HG02571 (cell line): ENCODE data around the gene LRCH3.
"Not testable (repeated sequence)": the region's sequence is repeated elsewhere in the genome, so short reads cannot be mapped to it uniquely, and the experiment has no call there.

Source experiments
- ATAC-seq: cut with Tn5 transposase; IDR thresholded peaks from one replicate; pipeline ENCODE4 v1.9.1; 2021; ENCODE audit warnings: mild to moderate bottlenecking, moderate library complexity; ENCODE audit not compliant: unreplicated experiment

Gene LRCH3

DNA sequence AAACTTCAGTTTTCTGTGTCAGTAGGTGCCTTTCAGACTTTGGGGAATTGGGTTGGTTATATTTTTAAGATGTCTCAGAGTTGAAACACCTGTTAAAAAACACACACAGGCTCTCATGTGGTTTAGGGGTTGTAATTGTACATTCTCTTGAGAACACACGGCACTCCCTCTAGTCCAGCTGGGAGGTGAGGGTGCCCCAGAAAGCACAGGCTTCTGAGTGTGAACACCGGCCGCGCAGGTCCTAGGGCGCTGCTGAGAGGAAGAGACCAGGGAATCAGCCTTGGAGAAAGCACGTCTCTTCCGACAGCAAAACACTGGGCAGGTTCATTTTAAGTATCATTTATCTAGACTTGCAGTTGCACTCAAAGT lies 90.9 kb downstream of the LRCH3 start:
- no peak for ATAC-seq

DNA sequence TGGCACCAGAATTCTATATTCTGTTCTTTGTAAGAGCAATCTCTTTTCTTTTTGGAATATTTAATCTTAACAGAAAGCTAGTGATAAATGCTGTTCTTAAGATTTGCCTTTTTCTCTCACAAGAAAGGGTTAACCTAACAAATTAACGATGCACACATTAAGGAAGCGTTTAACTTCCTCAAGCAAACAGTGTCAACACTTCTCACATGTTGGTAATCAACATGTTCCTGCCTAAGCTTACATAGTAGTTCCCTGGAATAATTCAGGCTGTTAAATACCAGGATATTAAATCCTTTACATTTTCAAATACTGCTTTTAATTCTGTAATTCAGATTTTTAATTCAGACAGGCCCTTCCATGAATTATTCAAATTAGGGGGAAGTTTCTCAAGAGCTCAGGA lies 91.5 kb downstream of the LRCH3 start:
- ATAC-seq: no peak

DNA sequence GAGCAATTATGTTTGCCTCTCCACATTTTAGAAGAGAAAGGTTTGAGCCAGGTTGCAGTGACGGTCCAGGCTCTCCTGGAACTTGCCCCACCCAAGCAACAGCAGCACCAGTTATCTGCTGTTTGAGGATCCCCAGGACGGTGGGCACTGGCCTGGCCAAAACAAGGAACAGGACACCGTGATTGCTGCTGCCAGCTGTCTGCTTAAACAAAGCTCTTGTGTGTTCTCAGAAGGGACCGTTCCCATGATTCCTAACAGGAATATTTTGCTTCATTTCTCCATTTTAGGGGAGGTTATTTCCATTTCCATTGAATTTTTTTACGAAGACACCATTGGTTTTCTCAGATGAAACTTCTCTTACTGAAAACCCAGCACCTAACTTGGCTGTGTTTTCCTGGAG lies 92.5 kb downstream of the LRCH3 start:
- no peak for ATAC-seq

DNA sequence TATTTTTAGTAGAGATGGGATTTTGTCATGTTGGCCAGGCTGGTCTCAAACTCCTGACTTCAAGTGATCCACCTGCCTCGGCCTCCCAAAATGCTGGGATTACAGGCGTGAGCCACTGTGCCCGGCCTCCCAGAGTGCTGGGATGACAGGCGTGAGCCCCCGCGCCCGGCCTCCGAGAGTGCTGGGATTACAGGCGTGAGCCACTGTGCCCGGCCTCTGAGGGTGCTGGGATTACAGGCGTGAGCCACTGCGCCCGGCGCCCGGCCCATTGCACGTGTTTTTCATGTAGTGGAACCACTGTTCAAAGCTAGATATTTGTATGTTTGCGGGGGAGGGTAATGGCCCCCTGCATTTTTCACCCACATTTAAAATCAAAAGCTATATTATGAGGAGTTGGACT lies 93.3 kb downstream of the LRCH3 start:
- ATAC-seq: not testable (repeated sequence)

DNA sequence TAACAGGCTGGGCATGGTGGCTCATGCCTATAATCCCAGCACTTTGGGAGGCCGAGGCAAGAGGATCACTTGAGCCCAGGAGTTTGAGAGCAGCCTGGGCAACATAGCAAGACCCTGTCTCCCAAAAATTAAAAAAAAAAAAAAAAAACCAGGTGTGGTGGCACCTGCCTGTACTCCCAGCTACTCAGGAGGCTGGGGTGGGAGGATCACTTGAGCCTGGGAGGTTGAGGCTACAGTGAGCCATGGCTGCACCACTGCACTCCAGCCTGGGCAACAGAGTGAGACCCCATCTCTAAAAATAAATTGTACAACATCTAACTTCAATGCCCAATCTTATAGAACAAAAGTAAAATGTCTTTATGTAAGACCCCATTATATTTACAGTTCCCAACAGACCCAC lies 95.0 kb downstream of the LRCH3 start:
- ATAC-seq: not testable (repeated sequence)

DNA sequence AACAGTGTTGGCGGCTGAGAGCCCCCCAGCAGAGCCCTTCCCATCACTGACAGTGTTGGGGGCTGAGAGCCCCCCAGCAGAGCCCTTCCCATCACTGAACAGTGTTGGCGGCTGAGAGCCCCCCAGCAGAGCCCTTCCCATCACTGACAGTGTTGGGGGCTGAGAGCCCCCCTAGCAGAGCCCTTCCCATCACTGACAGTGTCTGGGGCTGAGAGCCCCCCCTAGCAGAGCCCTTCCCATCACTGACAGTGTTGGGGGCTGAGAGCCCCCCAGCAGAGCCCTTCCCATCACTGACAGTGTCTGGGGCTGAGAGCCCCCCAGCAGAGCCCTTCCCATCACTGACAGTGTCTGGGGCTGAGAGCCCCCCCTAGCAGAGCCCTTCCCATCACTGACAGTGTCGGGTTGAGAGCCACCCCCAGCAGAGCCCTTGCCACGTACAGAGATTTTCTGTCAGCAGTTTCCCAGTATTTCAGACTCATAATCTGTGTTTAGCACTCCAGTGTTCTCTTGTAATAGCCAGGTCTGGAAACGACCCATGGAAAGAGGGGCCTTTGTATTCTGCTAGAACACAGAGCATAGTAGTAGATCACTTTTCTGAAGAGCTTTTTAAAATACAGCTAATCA lies 96.5 kb downstream of the LRCH3 start:
- not testable (repeated sequence) for ATAC-seq

DNA sequence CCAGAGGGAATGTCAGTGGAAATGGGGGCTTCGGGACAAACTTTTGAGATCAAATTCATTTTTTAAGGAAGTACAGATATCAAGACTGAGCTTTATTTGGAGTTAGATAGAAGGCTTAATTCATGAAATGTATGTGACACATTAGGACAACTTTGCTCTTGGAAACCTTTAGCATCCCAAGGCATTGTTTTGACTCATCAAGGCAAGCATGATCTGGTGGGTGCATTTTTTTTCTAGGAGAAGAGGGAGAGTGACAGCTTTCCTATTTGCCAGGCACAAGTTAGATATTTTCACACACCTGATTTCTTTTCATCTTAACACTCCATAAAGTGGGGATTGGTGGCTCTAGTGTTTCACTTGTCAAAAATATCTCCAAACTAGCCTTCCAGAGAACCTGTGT lies 97.5 kb downstream of the LRCH3 start:
- ATAC-seq: no peak

DNA sequence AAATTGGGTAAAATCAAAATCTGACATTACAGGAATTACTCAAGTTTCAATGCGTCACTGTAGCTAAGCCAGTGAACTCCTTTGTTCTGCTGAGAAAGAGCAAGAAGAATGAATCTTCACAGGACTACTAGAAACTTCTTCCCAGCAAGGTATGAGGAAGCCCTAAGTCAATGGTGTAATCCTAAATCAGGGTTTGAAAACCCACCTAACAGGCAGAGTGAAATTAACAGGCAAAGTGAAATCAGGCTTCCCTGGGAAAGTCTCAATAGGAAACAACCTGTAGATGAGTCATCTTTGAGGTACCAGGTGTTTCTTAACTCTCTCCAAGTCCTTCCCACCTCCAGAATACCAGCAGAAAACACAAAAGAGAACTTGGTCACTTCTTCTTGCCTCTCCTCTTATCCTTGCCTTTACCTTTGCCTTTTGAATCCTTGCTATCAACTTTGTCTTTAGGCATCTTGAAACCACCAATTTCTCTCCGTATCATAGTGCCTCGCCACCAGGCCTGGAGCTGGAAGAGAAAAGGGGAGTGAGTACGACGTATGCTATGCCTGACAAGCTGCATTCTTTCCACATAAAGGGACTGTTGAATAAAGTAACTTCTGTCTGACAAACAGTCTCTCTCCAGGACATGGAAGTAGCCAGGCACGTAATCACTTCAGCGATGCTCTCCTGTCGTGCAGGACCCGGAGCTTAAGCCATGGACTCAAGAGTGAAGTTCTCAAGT lies 98.3 kb downstream of the LRCH3 start:
- no peak for ATAC-seq

DNA sequence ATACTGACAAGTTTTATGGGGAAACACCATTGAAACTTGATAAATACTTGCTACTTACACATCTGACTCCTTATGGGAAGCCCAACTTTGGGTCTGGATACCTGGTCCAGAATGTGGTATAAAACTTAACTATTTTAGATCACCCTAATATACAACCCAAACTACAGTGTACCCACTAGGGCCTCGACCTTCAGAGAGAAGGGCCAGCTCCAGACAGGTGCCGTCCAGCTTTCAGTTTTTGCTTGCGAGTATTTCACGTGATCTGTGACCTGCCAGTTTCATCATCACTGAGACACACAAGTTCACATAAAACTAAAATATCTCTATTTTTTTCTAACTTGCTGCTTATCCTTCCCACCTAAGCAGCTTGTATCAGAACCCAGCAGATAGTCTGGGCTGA lies 99.6 kb downstream of the LRCH3 start:
- ATAC-seq: no peak

DNA sequence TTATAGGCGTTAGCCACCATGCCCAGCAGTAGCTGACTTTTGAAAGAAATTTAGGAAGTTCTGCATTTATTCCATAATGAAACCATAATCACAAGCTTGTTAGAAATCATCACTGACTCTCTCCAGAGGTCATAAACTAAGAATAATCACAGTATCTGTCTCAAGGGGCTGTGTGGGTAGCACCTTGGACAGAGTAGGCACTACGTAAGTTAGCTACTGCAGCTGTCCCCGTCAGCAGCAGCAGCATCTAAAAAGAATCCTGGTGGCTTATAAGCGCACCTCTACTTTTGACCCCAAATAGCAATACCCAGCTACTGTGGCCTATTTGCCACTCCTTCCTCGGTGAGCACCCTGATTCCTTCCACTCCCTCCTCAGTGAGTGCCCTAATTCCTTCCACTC lies 101.1 kb downstream of the LRCH3 start:
- ATAC-seq: no peak

DNA sequence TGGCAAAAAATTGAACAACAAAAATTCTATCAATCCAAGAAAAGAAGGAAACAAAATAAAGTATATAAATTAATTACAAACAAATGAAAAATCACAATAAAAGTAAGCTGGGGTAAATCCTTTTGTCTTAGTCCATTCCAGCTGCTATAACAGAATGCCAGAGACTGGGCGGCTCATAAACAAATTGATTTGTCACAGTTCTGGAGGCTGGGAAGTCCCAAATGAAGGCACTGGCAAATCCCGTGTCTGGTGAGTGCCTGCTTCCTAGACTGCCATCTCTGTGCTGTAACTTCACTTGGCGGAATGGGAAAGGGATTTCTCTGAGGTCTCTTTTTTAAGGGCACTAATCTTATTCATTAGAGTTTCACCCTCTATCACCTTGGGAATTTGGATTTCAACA lies 105.4 kb downstream of the LRCH3 start:
- no peak for ATAC-seq

DNA sequence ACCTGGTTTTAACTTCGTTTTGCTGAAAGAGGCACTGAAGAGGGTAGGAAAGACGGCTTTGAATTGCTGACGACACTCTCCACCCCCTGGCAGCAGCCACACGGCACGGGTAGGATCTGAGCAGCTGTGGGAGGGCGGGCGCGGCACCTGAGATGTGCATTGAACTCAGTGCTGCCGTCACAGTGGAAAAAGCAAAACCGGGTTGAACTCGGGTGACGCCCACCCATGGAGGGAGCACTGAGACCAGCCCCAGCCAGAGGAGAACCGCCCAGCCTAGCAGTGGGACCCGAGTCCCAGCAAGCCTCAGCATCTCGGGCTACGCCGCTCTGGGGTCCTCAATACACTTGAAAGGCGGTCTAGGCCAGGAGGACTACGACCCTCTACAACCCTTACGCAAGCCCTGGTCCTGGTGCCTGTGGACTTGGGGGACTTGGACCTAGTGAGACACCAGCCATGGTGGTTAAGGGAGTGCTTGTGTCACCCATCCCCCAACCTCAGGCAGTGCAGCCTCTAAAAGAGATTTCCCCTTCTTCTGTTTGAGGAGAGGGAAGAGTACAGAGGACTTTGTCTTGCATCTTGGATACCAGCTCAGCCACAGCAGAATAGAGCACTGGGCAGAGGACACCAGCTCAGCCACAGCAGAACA lies 108.9 kb downstream of the LRCH3 start:
- no peak for ATAC-seq

DNA sequence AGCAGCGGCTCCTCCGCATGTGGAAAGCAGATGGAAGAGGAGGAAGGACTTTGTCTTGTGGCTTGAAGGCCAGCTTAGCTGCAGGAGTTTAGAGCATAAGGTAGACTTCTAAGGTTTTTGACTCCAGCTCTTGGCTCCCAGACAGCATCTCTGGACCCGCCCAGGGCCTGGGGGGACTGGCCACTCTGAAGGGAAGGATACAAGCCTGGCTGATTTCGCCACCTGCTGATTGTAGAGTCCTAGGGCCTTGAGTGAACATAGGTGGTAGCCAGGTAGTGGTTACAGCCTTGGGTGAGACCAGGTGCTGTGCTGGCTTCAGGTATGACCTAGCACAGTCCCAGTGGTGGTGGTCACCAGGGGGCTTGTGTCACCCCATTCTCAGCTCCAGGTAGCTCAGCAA lies 110.6 kb downstream of the LRCH3 start:
- no peak for ATAC-seq

DNA sequence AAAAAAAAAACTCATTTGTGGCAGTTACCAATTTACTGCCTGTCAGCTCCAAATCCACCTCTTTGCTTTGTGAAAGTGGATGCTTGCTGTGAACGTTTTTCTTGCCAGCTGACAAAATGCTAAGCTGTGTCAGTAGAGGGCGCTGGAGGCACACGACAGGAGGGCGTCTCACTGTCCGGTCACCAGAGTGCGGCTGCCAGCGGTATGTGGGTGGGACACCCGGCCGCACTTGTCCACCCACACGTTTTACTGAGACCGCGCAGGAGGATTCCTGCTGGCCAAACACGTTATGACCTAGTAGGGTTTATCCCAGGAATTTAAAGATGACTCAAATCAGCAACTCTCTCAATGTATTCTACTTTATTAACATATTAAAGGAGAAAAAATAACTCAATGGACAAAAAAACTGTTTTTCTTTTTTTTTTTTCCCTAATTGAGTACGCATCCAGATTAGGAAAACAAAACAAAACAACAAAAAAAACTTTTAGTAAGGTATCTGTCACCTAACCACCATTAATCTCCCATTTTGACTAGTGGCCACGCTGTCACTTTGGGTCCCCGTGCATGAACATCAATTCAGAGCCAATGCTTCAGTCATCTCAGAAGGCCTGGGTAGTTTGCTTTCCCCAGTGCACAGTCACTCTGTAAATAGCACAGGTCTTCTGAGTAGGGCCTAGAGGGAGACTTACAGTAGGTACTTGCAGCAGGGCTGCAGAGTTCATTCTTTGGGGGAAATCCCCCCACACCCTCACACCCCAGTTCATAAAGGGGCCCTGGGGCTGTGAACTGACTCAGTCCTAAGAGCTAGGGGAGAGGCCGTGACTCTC lies 115.2 kb downstream of the LRCH3 start:
- ATAC-seq: peak; percentile 84

DNA sequence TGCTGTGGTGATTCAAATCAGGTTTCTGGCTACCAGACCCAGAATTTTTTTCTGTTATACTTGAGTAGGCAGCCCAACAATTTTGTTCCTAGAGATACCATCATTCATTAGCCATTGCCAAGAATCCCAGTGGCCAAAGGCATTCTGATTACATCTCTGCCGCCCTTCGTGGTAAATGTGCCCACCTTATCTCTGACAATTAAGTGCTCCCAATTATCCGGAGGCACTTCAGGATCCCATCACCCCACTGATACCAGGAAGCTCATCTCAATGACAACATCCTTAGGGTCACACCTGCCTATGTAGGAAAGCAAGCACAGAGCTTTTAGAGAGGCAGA lies 115.8 kb downstream of the LRCH3 start:
- no peak for ATAC-seq

DNA sequence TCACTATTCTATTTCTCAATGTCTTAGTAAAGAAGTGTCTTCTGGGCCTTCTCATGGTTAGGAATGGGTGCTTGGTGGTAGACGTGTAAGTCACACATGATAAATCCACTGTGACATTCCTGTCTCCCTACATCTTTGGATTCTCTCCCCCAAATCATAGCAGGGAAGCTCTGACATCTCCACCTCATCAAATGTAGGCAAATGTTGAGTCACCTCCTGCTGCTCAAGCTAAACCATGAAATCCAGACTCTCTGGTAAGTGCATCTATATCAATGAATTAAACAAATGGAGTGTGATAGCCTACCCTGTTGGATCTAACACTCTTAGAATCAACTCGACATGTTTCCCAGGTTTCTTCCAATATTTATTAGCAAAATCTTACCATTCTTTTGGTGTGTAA lies 116.1 kb downstream of the LRCH3 start:
- no peak for ATAC-seq

DNA sequence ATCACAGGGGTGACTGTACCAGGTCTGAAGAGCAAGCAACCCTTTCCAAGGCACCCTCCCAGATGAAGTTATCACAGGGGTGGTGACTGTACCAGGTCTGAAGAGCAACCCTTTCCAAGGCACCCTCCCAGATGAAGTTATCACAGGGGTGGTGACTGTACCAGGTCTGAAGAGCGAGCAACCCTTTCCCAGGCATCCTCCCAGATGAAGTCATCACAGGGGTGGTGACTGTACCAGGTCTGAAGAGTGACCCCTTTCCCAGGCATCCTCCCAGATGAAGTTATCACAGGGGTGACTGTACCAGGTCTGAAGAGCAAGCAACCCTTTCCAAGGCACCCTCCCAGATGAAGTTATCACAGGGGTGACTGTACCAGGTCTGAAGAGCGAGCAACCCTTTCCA lies 117.5 kb downstream of the LRCH3 start:
- not testable (repeated sequence) for ATAC-seq

DNA sequence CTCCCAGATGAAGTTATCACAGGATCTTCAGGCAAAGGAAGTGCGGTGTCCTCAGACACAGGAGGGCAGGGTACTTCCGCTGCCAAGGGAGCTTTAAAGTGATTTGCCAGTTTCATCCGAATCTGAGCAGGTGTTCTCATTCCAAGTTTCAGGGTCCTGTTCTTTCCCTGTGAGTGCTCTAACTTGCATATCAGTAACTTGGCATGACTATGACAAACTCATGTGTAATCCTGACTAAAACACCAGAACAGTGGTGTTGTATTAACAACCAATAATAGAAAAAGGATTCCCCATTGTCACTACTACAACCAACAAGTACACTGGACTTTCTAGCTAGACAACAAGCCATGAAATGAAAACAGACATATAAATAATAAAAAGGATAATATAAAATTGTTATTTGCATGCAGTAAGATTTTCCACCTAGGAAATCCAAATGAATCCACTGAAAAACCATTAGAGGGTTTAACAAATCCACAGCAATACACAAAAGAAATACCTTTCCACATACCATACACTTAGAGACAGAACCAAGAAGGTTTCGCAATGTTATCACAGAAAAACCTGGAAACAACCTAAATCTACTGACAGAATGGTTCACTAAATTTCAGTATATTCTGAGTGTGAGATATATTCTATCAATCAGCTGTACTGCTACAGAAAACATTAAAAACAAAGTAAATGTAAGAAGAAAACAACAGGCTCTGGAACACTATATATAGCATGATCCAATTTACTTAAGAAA lies 118.1 kb downstream of the LRCH3 start:
- no peak for ATAC-seq

DNA sequence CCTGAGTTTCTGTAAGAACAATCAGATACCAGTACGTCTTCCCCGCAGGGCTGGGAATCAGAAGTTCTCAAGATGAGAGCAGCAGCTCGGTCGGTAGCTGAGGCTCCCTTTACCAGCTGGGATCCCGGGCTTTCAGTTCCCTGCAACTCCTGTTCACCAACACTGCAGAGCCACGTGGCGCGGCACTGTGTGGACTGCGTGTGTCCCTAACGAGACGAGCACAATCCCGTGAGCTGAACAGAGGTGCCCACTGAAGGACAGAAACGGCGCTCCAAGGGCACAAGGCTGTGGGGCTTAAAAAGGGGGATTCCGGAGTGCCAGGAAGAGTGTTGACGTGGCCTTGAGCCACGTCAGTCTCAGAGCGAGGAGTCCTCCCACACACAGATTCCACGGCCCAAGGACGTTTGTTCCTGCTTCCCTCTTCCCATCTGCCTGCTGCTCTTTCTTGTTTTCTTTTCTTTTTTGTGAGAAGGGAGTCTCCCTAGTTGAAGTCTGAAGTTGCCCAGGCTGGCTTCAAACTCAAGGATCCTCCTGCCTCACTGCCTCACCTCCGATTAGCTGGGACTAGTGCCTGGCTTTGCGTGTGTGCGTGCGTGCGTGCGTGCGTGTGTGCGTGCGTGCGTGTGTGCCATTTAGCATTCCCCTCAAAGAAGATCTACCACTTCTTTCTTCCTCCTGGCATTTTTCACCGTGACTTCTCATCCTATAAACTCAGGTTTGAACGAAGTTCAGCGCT lies 121.9 kb downstream of the LRCH3 start:
- ATAC-seq: no peak

DNA sequence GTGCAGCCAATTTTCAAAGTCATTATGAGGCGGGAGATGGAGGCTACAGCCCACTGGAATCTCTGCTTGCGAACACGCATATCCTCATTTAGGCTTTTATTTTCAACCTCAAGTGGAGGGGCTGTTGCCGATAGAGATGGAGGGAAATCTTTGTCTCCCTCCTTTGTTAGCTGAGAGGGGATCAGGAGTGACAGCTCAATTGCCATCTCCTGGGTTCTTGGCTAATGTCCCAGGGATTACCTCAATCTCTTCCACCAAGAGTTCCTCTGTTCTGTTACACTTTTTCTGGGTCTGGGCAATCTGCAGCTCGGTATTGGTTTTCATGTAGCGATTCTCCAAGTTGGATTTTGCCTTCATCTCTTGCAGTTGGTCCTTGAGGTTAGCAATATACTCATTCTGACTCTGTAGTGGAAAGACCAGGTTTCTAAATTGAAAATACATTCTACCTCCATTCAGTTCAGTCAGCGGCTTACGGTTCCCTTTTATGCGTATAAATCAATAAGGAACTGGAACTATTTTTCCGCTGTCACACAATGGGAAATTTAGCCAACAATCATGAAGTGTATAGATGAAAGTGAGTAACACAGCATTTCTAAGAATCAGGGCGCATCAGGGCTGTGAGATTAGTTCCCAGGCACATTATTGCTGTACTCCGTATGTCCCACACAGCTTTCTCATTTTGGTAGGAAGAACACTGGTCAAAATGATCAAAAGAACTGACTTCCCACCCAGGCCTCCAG lies 122.8 kb downstream of the LRCH3 start:
- ATAC-seq: no peak
